ENCODE data around the gene LPCAT2. TPM values are rescaled to one million over a fixed set of nuclear protein-coding genes. Genes with fewer than 3 reads are reported as not detected.
"Not testable (repeated sequence)": the region's sequence is repeated elsewhere in the genome, so short reads cannot be mapped to it uniquely, and the experiment has no call there.

The LPCAT2 gene
- total RNA-seq, 1 donor from 2014 or later = 2.8 TPM

GRCh38 chr16:55592306-55592705 lies 83.4 kb downstream of the LPCAT2 start:
- no peak for DNase-seq (ENCODE audit: low read depth in 2 of 2)

- no peak for DNase-seq (ENCODE audit: low read depth in 2 of 2)
Measured at GRCh38 chr16:55597928-55598327, 89.1 kb downstream of the LPCAT2 start.

GRCh38 chr16:55605754-55606336 lies 97.0 kb downstream of the LPCAT2 start:
- no peak for DNase-seq (ENCODE audit: low read depth in 2 of 2)

- DNase-seq (ENCODE audit: low read depth in 2 of 2) = peak; percentile 43 to 45
Measured at GRCh38 chr16:55613613-55614335, 104.9 kb downstream of the LPCAT2 start.

- peak; percentile 14 to 55 for DNase-seq (ENCODE audit: low read depth in 2 of 2)
Measured at GRCh38 chr16:55615071-55615470, 106.2 kb downstream of the LPCAT2 start.

- DNase-seq (ENCODE audit: low read depth in 2 of 2) = not testable (repeated sequence)
Measured at GRCh38 chr16:55615670-55616069, 106.8 kb downstream of the LPCAT2 start.

GRCh38 chr16:55621771-55622170 lies 112.9 kb downstream of the LPCAT2 start:
- DNase-seq (ENCODE audit: low read depth in 2 of 2) = no peak

- DNase-seq (ENCODE audit: low read depth in 2 of 2) = no peak
Measured at GRCh38 chr16:55622272-55622671, 113.4 kb downstream of the LPCAT2 start.

- DNase-seq (ENCODE audit: low read depth in 2 of 2) = peak in 1 of 2 donors; percentile 6
Measured at GRCh38 chr16:55622930-55623561, 114.2 kb downstream of the LPCAT2 start.

- no peak for DNase-seq (ENCODE audit: low read depth in 2 of 2)
Measured at GRCh38 chr16:55623640-55624039, 114.8 kb downstream of the LPCAT2 start.

GRCh38 chr16:55624696-55625095 lies 115.8 kb downstream of the LPCAT2 start:
- no peak for DNase-seq (ENCODE audit: low read depth in 2 of 2)

GRCh38 chr16:55625843-55626242 lies 117.0 kb downstream of the LPCAT2 start:
- DNase-seq (ENCODE audit: low read depth in 2 of 2) = no peak

GRCh38 chr16:55628306-55628968 lies 119.6 kb downstream of the LPCAT2 start:
- DNase-seq (ENCODE audit: low read depth in 2 of 2) = peak in 1 of 2 donors; percentile 8

- no peak for DNase-seq (ENCODE audit: low read depth in 2 of 2)
Measured at GRCh38 chr16:55630774-55631173, 121.9 kb downstream of the LPCAT2 start.

GRCh38 chr16:55632259-55632658 lies 123.4 kb downstream of the LPCAT2 start:
- no peak for DNase-seq (ENCODE audit: low read depth in 2 of 2)

GRCh38 chr16:55634193-55634592 lies 125.3 kb downstream of the LPCAT2 start:
- no peak for DNase-seq (ENCODE audit: low read depth in 2 of 2)

Other genes with a start within 250 kb of the LPCAT2 start
- not detected in 2 replicates for gene IRX6, start 184.9 kb upstream of the LPCAT2 start, total RNA-seq
- gene MMP2, start 29.9 kb upstream of the LPCAT2 start, total RNA-seq = 14.1 and 24.4 TPM in 2 replicates
- 0.20 and 0.44 TPM in 2 replicates for gene CAPNS2, start 57.6 kb downstream of the LPCAT2 start, total RNA-seq
- gene SLC6A2, start 146.9 kb downstream of the LPCAT2 start, total RNA-seq = not detected in 2 replicates